Endothelial cell (in vitro differentiated cells): Measurements from ENCODE around the gene APEX1. TPM values are rescaled to one million over a fixed set of nuclear protein-coding genes. Genes with fewer than 3 reads are reported as not detected.

Experiments used
- DNase-seq: peaks from one replicate; pipeline ENCODE4 v3.0.0; 2021; ENCODE audit warnings: low spot score
- H3K27ac Mint-ChIP-seq: one replicate; pipeline ENCODE4 v1.8.0; 2021; ENCODE audit warnings: mixed read lengths, inconsistent platforms; ENCODE audit not compliant: unreplicated experiment
- H3K27me3 Mint-ChIP-seq: one replicate; pipeline ENCODE4 v1.8.0; 2021; ENCODE audit warnings: mild to moderate bottlenecking, moderate library complexity, mixed read lengths, inconsistent platforms; ENCODE audit not compliant: unreplicated experiment
- H3K36me3 Mint-ChIP-seq: one replicate; pipeline ENCODE4 v1.8.0; 2021; ENCODE audit warnings: mild to moderate bottlenecking, low read depth, mixed read lengths, inconsistent platforms; ENCODE audit not compliant: unreplicated experiment
- H3K4me1 Mint-ChIP-seq: one replicate; pipeline ENCODE4 v1.8.0; 2021; ENCODE audit warnings: mild to moderate bottlenecking, mixed read lengths, inconsistent platforms; ENCODE audit not compliant: unreplicated experiment
- H3K4me3 Mint-ChIP-seq: one replicate; pipeline ENCODE4 v1.8.0; 2021; ENCODE audit warnings: mild to moderate bottlenecking, mixed read lengths, inconsistent platforms; ENCODE audit not compliant: unreplicated experiment
- H3K9me3 Mint-ChIP-seq: one replicate; pipeline ENCODE4 v1.8.0; 2021; ENCODE audit warnings: mixed read lengths, inconsistent platforms; ENCODE audit not compliant: unreplicated experiment
- CTCF ChIP-seq: fragments of 200-600 bp; sonication (generic); IDR thresholded peaks from one replicate; pipeline ENCODE4 v1.5.0; 2021; ENCODE audit warnings: antibody characterized with exemption; ENCODE audit not compliant: unreplicated experiment
- total RNA-seq: library from RNA; stranded (reverse); fragmentation: NEBNext Ultra II Directional; extraction: Animal tissue kit (Norgen Biotek cat#: 25700); gene quantifications from one replicate; pipeline ENCODE4 v1.2.1, GENCODE V29; 2021; ENCODE audit not compliant: unreplicated experiment

The APEX1 gene
- total RNA-seq, 1 donor from 2014 or later, result 230 TPM

- Mint-ChIP-seq H3K9me3 (no peaks in the 10 kb centered on the region), H3K36me3 (peaks cover 39% of the 10 kb centered on the region), H3K27me3 (peaks cover 15% of the 10 kb centered on the region), H3K4me3 (peak within 1 kb of the TSS; percentile 99), H3K27ac (peak within 1 kb of the TSS; percentile 90), H3K4me1 (peaks cover 45% of the 10 kb centered on the region)
- TF ChIP-seq CTCF, result no peak
- peak; percentile 87 for DNase-seq
Measured at GRCh38 chr14:20469242-20469889, 14.3 kb downstream of the APEX1 start, which contains the start of gene PNP. Gene PNP (plus strand): TSS chr14:20469406. CDS start chr14:20469525, 119 bp downstream.

- no peak for TF ChIP-seq CTCF
- no peaks in the 10 kb centered on the region for H3K9me3 Mint-ChIP-seq
- DNase-seq, result peak; percentile 19
- H3K36me3 Mint-ChIP-seq, result peaks cover 46% of the 10 kb centered on the region
- peaks cover 52% of the 10 kb centered on the region for H3K4me1 Mint-ChIP-seq
- H3K27me3 Mint-ChIP-seq, result peaks cover 19% of the 10 kb centered on the region
- peak overlapping the region; percentile 90 for H3K27ac Mint-ChIP-seq
- H3K4me3 Mint-ChIP-seq, result peak overlapping the region; percentile 99
Measured at GRCh38 chr14:20469890-20470602, 15.0 kb downstream of the APEX1 start.

GRCh38 chr14:20470603-20470901, 15.5 kb downstream of the APEX1 start:
- no peak for DNase-seq
- peaks cover 19% of the 10 kb centered on the region for H3K27me3 Mint-ChIP-seq
- peaks cover 51% of the 10 kb centered on the region for H3K36me3 Mint-ChIP-seq
- peak overlapping the region; percentile 90 for H3K27ac Mint-ChIP-seq
- H3K4me3 Mint-ChIP-seq, result peak overlapping the region; percentile 99
- peaks cover 55% of the 10 kb centered on the region for H3K4me1 Mint-ChIP-seq
- TF ChIP-seq CTCF, result no peak
- H3K9me3 Mint-ChIP-seq, result no peaks in the 10 kb centered on the region

GRCh38 chr14:20472536-20473169, 17.6 kb downstream of the APEX1 start:
- Mint-ChIP-seq H3K36me3 (peaks cover 72% of the 10 kb centered on the region), H3K27me3 (peaks cover 19% of the 10 kb centered on the region), H3K27ac (peak overlapping the region; percentile 78), H3K9me3 (no peaks in the 10 kb centered on the region), H3K4me1 (peaks cover 68% of the 10 kb centered on the region), H3K4me3 (peak overlapping the region; percentile 99)
- DNase-seq, result no peak
- no peak for TF ChIP-seq CTCF

- H3K9me3 Mint-ChIP-seq, result no peaks in the 10 kb centered on the region
- H3K4me1 Mint-ChIP-seq, result peaks cover 48% of the 10 kb centered on the region
- H3K27me3 Mint-ChIP-seq, result peaks cover 6% of the 10 kb centered on the region
- H3K4me3 Mint-ChIP-seq, result peak overlapping the region; percentile 86
- peak overlapping the region; percentile 89 for H3K27ac Mint-ChIP-seq
- no peak for DNase-seq
- H3K36me3 Mint-ChIP-seq, result peaks cover 69% of the 10 kb centered on the region
- no peak for TF ChIP-seq CTCF
Measured at GRCh38 chr14:20476776-20477175, 21.8 kb downstream of the APEX1 start.
